B cell (primary cell): ENCODE data around the gene KLHL17.

Experiments used
- EZH2 ChIP-seq: IDR thresholded peaks from 2 replicates; pipeline ENCODE4 v1.6.1; 2012; ENCODE audit warnings: borderline replicate concordance, low read depth, mild to moderate bottlenecking, moderate library complexity, low read length; ENCODE audit not compliant: insufficient read depth, poor library complexity, severe bottlenecking
- TF ChIP-seq, protein P1 (sequence below): fragments of 200-600 bp; IDR thresholded peaks from one replicate; pipeline ENCODE4 v1.8.0; 2022; ENCODE audit warnings: antibody characterized with exemption, mild to moderate bottlenecking

DNA sequence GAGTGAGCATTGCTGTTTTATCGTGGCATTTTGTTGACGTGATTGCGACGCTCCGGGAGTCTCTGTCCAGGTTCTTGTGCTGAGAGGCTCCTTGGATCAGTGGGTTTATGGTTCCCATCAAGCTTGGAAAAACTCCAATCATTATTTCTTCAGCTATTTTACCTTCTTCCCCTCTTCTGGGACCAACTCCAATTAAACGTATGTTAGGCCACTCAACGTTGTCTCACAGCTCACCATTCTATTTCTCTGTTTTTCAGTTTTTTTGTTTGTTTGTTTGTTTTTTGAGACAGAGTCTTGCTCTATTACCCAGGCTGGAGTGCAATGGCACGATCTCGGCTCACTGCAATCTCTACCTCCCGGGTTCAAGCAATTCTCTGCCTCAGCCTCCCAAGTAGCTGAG lies 31.5 kb downstream of the KLHL17 start:
- TF ChIP-seq, protein P1, sequence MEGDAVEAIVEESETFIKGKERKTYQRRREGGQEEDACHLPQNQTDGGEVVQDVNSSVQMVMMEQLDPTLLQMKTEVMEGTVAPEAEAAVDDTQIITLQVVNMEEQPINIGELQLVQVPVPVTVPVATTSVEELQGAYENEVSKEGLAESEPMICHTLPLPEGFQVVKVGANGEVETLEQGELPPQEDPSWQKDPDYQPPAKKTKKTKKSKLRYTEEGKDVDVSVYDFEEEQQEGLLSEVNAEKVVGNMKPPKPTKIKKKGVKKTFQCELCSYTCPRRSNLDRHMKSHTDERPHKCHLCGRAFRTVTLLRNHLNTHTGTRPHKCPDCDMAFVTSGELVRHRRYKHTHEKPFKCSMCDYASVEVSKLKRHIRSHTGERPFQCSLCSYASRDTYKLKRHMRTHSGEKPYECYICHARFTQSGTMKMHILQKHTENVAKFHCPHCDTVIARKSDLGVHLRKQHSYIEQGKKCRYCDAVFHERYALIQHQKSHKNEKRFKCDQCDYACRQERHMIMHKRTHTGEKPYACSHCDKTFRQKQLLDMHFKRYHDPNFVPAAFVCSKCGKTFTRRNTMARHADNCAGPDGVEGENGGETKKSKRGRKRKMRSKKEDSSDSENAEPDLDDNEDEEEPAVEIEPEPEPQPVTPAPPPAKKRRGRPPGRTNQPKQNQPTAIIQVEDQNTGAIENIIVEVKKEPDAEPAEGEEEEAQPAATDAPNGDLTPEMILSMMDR = no peak
- TF ChIP-seq EZH2 = no peak
